ENCODE measurements around the gene STAP2. TPM values are rescaled to one million over a fixed set of nuclear protein-coding genes. Genes with fewer than 3 reads are reported as not detected.
A peak's percentile ranks its signal among the peaks of the same experiment; 100 is the strongest.

The STAP2 gene
- total RNA-seq, 1 donor from 2014 or later, result 66.2 TPM

- DNase-seq (ENCODE audit: low spot score), result no peak
- Mint-ChIP-seq H3K4me3 (ENCODE audit: unreplicated experiment) (peak overlapping the region; percentile 69), H3K27me3 (ENCODE audit: unreplicated experiment) (peaks cover 13% of the 10 kb centered on the region), H3K4me1 (ENCODE audit: unreplicated experiment) (no peaks in the 10 kb centered on the region), H3K9me3 (ENCODE audit: unreplicated experiment) (no peaks in the 10 kb centered on the region), H3K36me3 (ENCODE audit: low read depth, unreplicated experiment) (peaks cover 7% of the 10 kb centered on the region), H3K27ac (ENCODE audit: unreplicated experiment) (no peak overlapping the region)
- TF ChIP-seq CTCF (IDR thresholded peaks at IDR 0.05; ENCODE audit: unreplicated experiment), result no peak
Measured at GRCh38 chr19:4360641-4361151, 22.1 kb upstream of the STAP2 start.

- H3K4me1 Mint-ChIP-seq (ENCODE audit: unreplicated experiment), result no peaks in the 10 kb centered on the region
Measured at GRCh38 chr19:4360081-4360569, 21.5 kb upstream of the STAP2 start.

GRCh38 chr19:4359627-4360000 lies 21.0 kb upstream of the STAP2 start:
- Mint-ChIP-seq H3K4me3 (ENCODE audit: unreplicated experiment) (no peak overlapping the region), H3K36me3 (ENCODE audit: low read depth, unreplicated experiment) (peaks cover 7% of the 10 kb centered on the region), H3K4me1 (ENCODE audit: unreplicated experiment) (no peaks in the 10 kb centered on the region), H3K27ac (ENCODE audit: unreplicated experiment) (no peak overlapping the region), H3K9me3 (ENCODE audit: unreplicated experiment) (no peaks in the 10 kb centered on the region), H3K27me3 (ENCODE audit: unreplicated experiment) (peaks cover 14% of the 10 kb centered on the region)
- no peak for DNase-seq (ENCODE audit: low spot score)
- TF ChIP-seq CTCF (IDR thresholded peaks at IDR 0.05; ENCODE audit: unreplicated experiment), result no peak

More at GRCh38 chr19:4360081-4360569, 21.5 kb upstream of the STAP2 start:
- peak overlapping the region; percentile 69 for H3K4me3 Mint-ChIP-seq (ENCODE audit: unreplicated experiment)
- no peaks in the 10 kb centered on the region for H3K9me3 Mint-ChIP-seq (ENCODE audit: unreplicated experiment)
- H3K27me3 Mint-ChIP-seq (ENCODE audit: unreplicated experiment), result peaks cover 14% of the 10 kb centered on the region
- peaks cover 7% of the 10 kb centered on the region for H3K36me3 Mint-ChIP-seq (ENCODE audit: low read depth, unreplicated experiment)
- no peak for TF ChIP-seq CTCF (IDR thresholded peaks at IDR 0.05; ENCODE audit: unreplicated experiment)
- no peak overlapping the region for H3K27ac Mint-ChIP-seq (ENCODE audit: unreplicated experiment)
- no peak for DNase-seq (ENCODE audit: low spot score)

GRCh38 chr19:4358709-4359626 lies 20.3 kb upstream of the STAP2 start:
- Mint-ChIP-seq H3K4me1 (ENCODE audit: unreplicated experiment) (no peaks in the 10 kb centered on the region), H3K27me3 (ENCODE audit: unreplicated experiment) (peaks cover 14% of the 10 kb centered on the region), H3K4me3 (ENCODE audit: unreplicated experiment) (no peak overlapping the region), H3K9me3 (ENCODE audit: unreplicated experiment) (no peaks in the 10 kb centered on the region), H3K27ac (ENCODE audit: unreplicated experiment) (peak overlapping the region; percentile 48), H3K36me3 (ENCODE audit: low read depth, unreplicated experiment) (peaks cover 7% of the 10 kb centered on the region)
- no peak for DNase-seq (ENCODE audit: low spot score)
- no peak for TF ChIP-seq CTCF (IDR thresholded peaks at IDR 0.05; ENCODE audit: unreplicated experiment)

GRCh38 chr19:4357921-4358326 lies 19.3 kb upstream of the STAP2 start:
- no peaks in the 10 kb centered on the region for H3K9me3 Mint-ChIP-seq (ENCODE audit: unreplicated experiment)
- peaks cover 7% of the 10 kb centered on the region for H3K36me3 Mint-ChIP-seq (ENCODE audit: low read depth, unreplicated experiment)
- H3K27me3 Mint-ChIP-seq (ENCODE audit: unreplicated experiment), result peaks cover 10% of the 10 kb centered on the region
- H3K4me1 Mint-ChIP-seq (ENCODE audit: unreplicated experiment), result no peaks in the 10 kb centered on the region
- no peak for TF ChIP-seq CTCF (IDR thresholded peaks at IDR 0.05; ENCODE audit: unreplicated experiment)
- DNase-seq (ENCODE audit: low spot score), result no peak
- H3K4me3 Mint-ChIP-seq (ENCODE audit: unreplicated experiment), result no peak overlapping the region
- no peak overlapping the region for H3K27ac Mint-ChIP-seq (ENCODE audit: unreplicated experiment)

All from endothelial cell (in vitro differentiated cells).